ENCODE measurements around the gene SOX10. TPM values are rescaled to one million over a fixed set of nuclear protein-coding genes. Genes with fewer than 3 reads are reported as not detected.

The SOX10 gene
- total RNA-seq, 2 donors from 2014 or later: not detected

- DNase-seq (no peak), ATAC-seq (no peak)
- Mint-ChIP-seq H3K4me1 (peaks cover 3% of the 10 kb centered on the region), H3K36me3 (ENCODE audit: low read depth) (peaks cover 5% of the 10 kb centered on the region), H3K4me3 (no peak overlapping the region), H3K27ac (no peak overlapping the region), H3K27me3 (peaks cover 7% of the 10 kb centered on the region)
- no peaks in the 10 kb centered on the region for H3K9me3 ChIP-seq (ENCODE audit: control insufficient read depth, low read length, poor library complexity, severe bottlenecking)
Measured at GRCh38 chr22:38023045-38023444, 38.7 kb upstream of the SOX10 start.

GRCh38 chr22:38021206-38021605, 36.9 kb upstream of the SOX10 start:
- Mint-ChIP-seq H3K36me3 (ENCODE audit: low read depth) (peaks cover 5% of the 10 kb centered on the region), H3K4me1 (peaks cover 3% of the 10 kb centered on the region)
- DNase-seq: no peak

GRCh38 chr22:38018938-38019827, 34.8 kb upstream of the SOX10 start:
- no peak for ATAC-seq
- H3K4me3 Mint-ChIP-seq: no peak overlapping the region
- no peaks in the 10 kb centered on the region for H3K4me1 Mint-ChIP-seq
- no peak overlapping the region for H3K27ac Mint-ChIP-seq
- H3K36me3 Mint-ChIP-seq (ENCODE audit: low read depth): no peaks in the 10 kb centered on the region
- H3K9me3 ChIP-seq (ENCODE audit: control insufficient read depth, low read length, poor library complexity, severe bottlenecking): no peaks in the 10 kb centered on the region
- no peak for DNase-seq
- H3K27me3 Mint-ChIP-seq: no peaks in the 10 kb centered on the region

More at GRCh38 chr22:38021206-38021605, 36.9 kb upstream of the SOX10 start:
- Mint-ChIP-seq H3K27ac (no peak overlapping the region), H3K4me3 (no peak overlapping the region), H3K27me3 (peaks cover 7% of the 10 kb centered on the region)
- no peaks in the 10 kb centered on the region for H3K9me3 ChIP-seq (ENCODE audit: control insufficient read depth, low read length, poor library complexity, severe bottlenecking)
- ATAC-seq: no peak

- DNase-seq (no peak), ATAC-seq (no peak)
- H3K9me3 ChIP-seq (ENCODE audit: control insufficient read depth, low read length, poor library complexity, severe bottlenecking): no peaks in the 10 kb centered on the region
- Mint-ChIP-seq H3K27me3 (no peaks in the 10 kb centered on the region), H3K27ac (no peak overlapping the region), H3K36me3 (ENCODE audit: low read depth) (no peaks in the 10 kb centered on the region), H3K4me1 (no peaks in the 10 kb centered on the region), H3K4me3 (no peak overlapping the region)
Measured at GRCh38 chr22:38017939-38018885, 33.9 kb upstream of the SOX10 start.

- H3K4me1 Mint-ChIP-seq: no peaks in the 10 kb centered on the region
- no peaks in the 10 kb centered on the region for H3K9me3 ChIP-seq (ENCODE audit: control insufficient read depth, low read length, poor library complexity, severe bottlenecking)
- ATAC-seq (no peak), DNase-seq (no peak)
- no peak overlapping the region for H3K27ac Mint-ChIP-seq
- no peaks in the 10 kb centered on the region for H3K27me3 Mint-ChIP-seq
- no peaks in the 10 kb centered on the region for H3K36me3 Mint-ChIP-seq (ENCODE audit: low read depth)
- H3K4me3 Mint-ChIP-seq: no peak overlapping the region
Measured at GRCh38 chr22:38017272-38017920, 33.0 kb upstream of the SOX10 start.

- ATAC-seq: no peak
- H3K36me3 Mint-ChIP-seq (ENCODE audit: low read depth): no peaks in the 10 kb centered on the region
- no peaks in the 10 kb centered on the region for H3K4me1 Mint-ChIP-seq
- DNase-seq: no peak
- no peak overlapping the region for H3K27ac Mint-ChIP-seq
- no peaks in the 10 kb centered on the region for H3K9me3 ChIP-seq (ENCODE audit: control insufficient read depth, low read length, poor library complexity, severe bottlenecking)
- no peak overlapping the region for H3K4me3 Mint-ChIP-seq
- no peaks in the 10 kb centered on the region for H3K27me3 Mint-ChIP-seq
Measured at GRCh38 chr22:38016182-38017151, 32.1 kb upstream of the SOX10 start.

GRCh38 chr22:38014083-38014482, 29.7 kb upstream of the SOX10 start:
- DNase-seq: no peak
- no peak overlapping the region for H3K4me3 Mint-ChIP-seq
- no peak for ATAC-seq
- H3K27ac Mint-ChIP-seq: no peak overlapping the region
- H3K27me3 Mint-ChIP-seq: no peaks in the 10 kb centered on the region
- no peaks in the 10 kb centered on the region for H3K9me3 ChIP-seq (ENCODE audit: control insufficient read depth, low read length, poor library complexity, severe bottlenecking)
- H3K36me3 Mint-ChIP-seq (ENCODE audit: low read depth): no peaks in the 10 kb centered on the region
- H3K4me1 Mint-ChIP-seq: peaks cover 4% of the 10 kb centered on the region

- no peak for DNase-seq
- H3K9me3 ChIP-seq (ENCODE audit: control insufficient read depth, low read length, poor library complexity, severe bottlenecking): no peaks in the 10 kb centered on the region
- peak overlapping the region; percentile 28 for H3K4me3 Mint-ChIP-seq
- no peak overlapping the region for H3K27ac Mint-ChIP-seq
- H3K4me1 Mint-ChIP-seq: peaks cover 8% of the 10 kb centered on the region
- no peak for ATAC-seq
- H3K36me3 Mint-ChIP-seq (ENCODE audit: low read depth): no peaks in the 10 kb centered on the region
- no peaks in the 10 kb centered on the region for H3K27me3 Mint-ChIP-seq
Measured at GRCh38 chr22:38012604-38013072, 28.3 kb upstream of the SOX10 start.

- no peak for DNase-seq
- H3K4me3 Mint-ChIP-seq: no peak overlapping the region
- no peaks in the 10 kb centered on the region for H3K9me3 ChIP-seq (ENCODE audit: control insufficient read depth, low read length, poor library complexity, severe bottlenecking)
- no peak for ATAC-seq
- peaks cover 8% of the 10 kb centered on the region for H3K4me1 Mint-ChIP-seq
- no peaks in the 10 kb centered on the region for H3K27me3 Mint-ChIP-seq
- peak overlapping the region; percentile 86 for H3K27ac Mint-ChIP-seq
- H3K36me3 Mint-ChIP-seq (ENCODE audit: low read depth): no peaks in the 10 kb centered on the region
Measured at GRCh38 chr22:38009000-38009806, 24.8 kb upstream of the SOX10 start.

GRCh38 chr22:38007330-38007902, 23.1 kb upstream of the SOX10 start:
- ATAC-seq (no peak), DNase-seq (no peak)
- Mint-ChIP-seq H3K27me3 (no peaks in the 10 kb centered on the region), H3K4me3 (no peak overlapping the region), H3K27ac (no peak overlapping the region), H3K4me1 (peaks cover 8% of the 10 kb centered on the region), H3K36me3 (ENCODE audit: low read depth) (no peaks in the 10 kb centered on the region)
- H3K9me3 ChIP-seq (ENCODE audit: control insufficient read depth, low read length, poor library complexity, severe bottlenecking): no peaks in the 10 kb centered on the region

GRCh38 chr22:38006906-38007305, 22.6 kb upstream of the SOX10 start:
- ATAC-seq: no peak
- no peak for DNase-seq
- no peaks in the 10 kb centered on the region for H3K27me3 Mint-ChIP-seq
- H3K27ac Mint-ChIP-seq: no peak overlapping the region
- H3K36me3 Mint-ChIP-seq (ENCODE audit: low read depth): no peaks in the 10 kb centered on the region
- H3K4me1 Mint-ChIP-seq: peaks cover 8% of the 10 kb centered on the region
- no peaks in the 10 kb centered on the region for H3K9me3 ChIP-seq (ENCODE audit: control insufficient read depth, low read length, poor library complexity, severe bottlenecking)
- no peak overlapping the region for H3K4me3 Mint-ChIP-seq
